Left lung (tissue), 10 donors: Measurements from ENCODE around the gene SLC6A13. TPM values are rescaled to one million over a fixed set of nuclear protein-coding genes. Genes with fewer than 3 reads are reported as not detected.

Source experiments
- ATAC-seq: fragments of 200-7000 bp; cut with Tn5 transposase; one replicate; pipeline ENCODE4 v1.9.1; 2020; ENCODE audit warnings: moderate library complexity
- DNase-seq, 4 donors: peaks; one replicate each; pipeline ENCODE4 v3.0.0-alpha.2; 2013 to 2020
- H3K27ac ChIP-seq, 2 donors: fragments of 200-600 bp; sonication (generic) in 1 of 2; one replicate each; pipeline versions ENCODE4 v1.5.0 to v1.8.0; 2020 to 2021
- H3K27me3 ChIP-seq, 2 donors: fragments of 200-600 bp; sonication (generic) in 1 of 2; one replicate each; pipeline versions ENCODE4 v1.5.0 to v1.8.0; 2020 to 2021
- H3K36me3 ChIP-seq, 2 donors: fragments of 200-600 bp; sonication (generic) in 1 of 2; one replicate each; pipeline versions ENCODE4 v1.5.0 to v1.8.0; 2020 to 2021
- H3K4me1 ChIP-seq, 2 donors: fragments of 200-600 bp; one replicate each; pipeline ENCODE4 v1.8.0; 2021
- H3K4me3 ChIP-seq, 2 donors: fragments of 200-600 bp; sonication (generic) in 1 of 2; one replicate each; pipeline versions ENCODE4 v1.5.0 to v1.8.0; 2020 to 2021; ENCODE audit warnings: mild to moderate bottlenecking in 1 of 2
- H3K9me3 ChIP-seq, 2 donors: fragments of 200-600 bp; sonication (generic) in 1 of 2; one replicate each; pipeline versions ENCODE4 v1.5.0 to v1.8.0; 2020 to 2021
- CTCF ChIP-seq, 2 donors: fragments of 200-600 bp; sonication (generic) in 1 of 2; IDR thresholded peaks; one replicate each; pipeline versions ENCODE4 v1.5.0 to v1.8.0; 2021; ENCODE audit warnings: antibody characterized with exemption in 2 of 2
- intact Hi-C, 2 donors: fragments of 100-400 bp; cut with DNase I; formaldehyde crosslinking; loops; one replicate each; pipeline versions ENCODE4 v1.11.2 to v1.14.2; 2022
- polyA plus RNA-seq, 6 donors: library from polyadenylated mRNA; unstranded; fragments of 120-200 nt; gene quantifications; one replicate each; pipeline ENCODE4 v1.2.1, GENCODE V29; 2013; ENCODE audit not compliant: insufficient read length in 6 of 6
- total RNA-seq, 2 donors: library from RNA; stranded (reverse); fragmentation: NEBNext Ultra II Directional; extraction: Animal tissue kit (Norgen Biotek cat#: 25700); gene quantifications; one replicate each; pipeline ENCODE4 v1.2.1, GENCODE V29; 2021
- donor health status: DM: no; HTN: yes; CAD: no.
- donor health status: DM: no; HTN: no; CAD: no.

SLC6A13 gene
- total and polyA plus RNA-seq, 8 donors = 0.79 to 4.1 (median 2.5) TPM

- Histone ChIP-seq H3K4me3 (no peak overlapping the region), H3K27me3 (peaks cover 0 to 57% of the 10 kb centered on the region in 2 donors), H3K9me3 (no peaks in the 10 kb centered on the region), H3K4me1 (peaks cover 0 to 5% of the 10 kb centered on the region in 2 donors), H3K27ac (no peak overlapping the region), H3K36me3 (no peaks in the 10 kb centered on the region)
- no peak for TF ChIP-seq CTCF (IDR thresholded peaks at IDR 0.05)
- intact Hi-C loops = no loop called here
- ATAC-seq (no peak), DNase-seq (peak in 1 of 4 donors; percentile 31)
These were observed 68.4 kb downstream of the SLC6A13 start for GRCh38 chr12:194276-194675.

- peaks cover 0 to 61% of the 10 kb centered on the region in 2 donors for H3K27me3 ChIP-seq
- H3K27ac ChIP-seq = no peak overlapping the region
- peaks cover 0 to 10% of the 10 kb centered on the region in 2 donors for H3K4me1 ChIP-seq
- no peak for ATAC-seq
- no peaks in the 10 kb centered on the region for H3K9me3 ChIP-seq
- DNase-seq = peak in 1 of 4 donors; percentile 28
- intact Hi-C loops = no loop called here
- no peaks in the 10 kb centered on the region for H3K36me3 ChIP-seq
- TF ChIP-seq CTCF (IDR thresholded peaks at IDR 0.05) = no peak
- no peak overlapping the region for H3K4me3 ChIP-seq
These were observed 69.4 kb downstream of the SLC6A13 start for GRCh38 chr12:193261-193660.

- no peaks in the 10 kb centered on the region for H3K36me3 ChIP-seq
- intact Hi-C loops = no loop called here
- no peak for ATAC-seq
These were observed 71.1 kb downstream of the SLC6A13 start for GRCh38 chr12:191541-191940.

GRCh38 chr12:190881-191280 is 71.8 kb downstream of the SLC6A13 start:
- H3K27ac ChIP-seq = no peak overlapping the region
- ATAC-seq (no peak), DNase-seq (peak in 1 of 4 donors; percentile 41)
- TF ChIP-seq CTCF (IDR thresholded peaks at IDR 0.05) = no peak
- peaks cover 0 to 60% of the 10 kb centered on the region in 2 donors for H3K27me3 ChIP-seq
- no peaks in the 10 kb centered on the region for H3K9me3 ChIP-seq
- H3K4me3 ChIP-seq = no peak overlapping the region
- H3K36me3 ChIP-seq = no peaks in the 10 kb centered on the region
- peaks cover 0 to 10% of the 10 kb centered on the region in 2 donors for H3K4me1 ChIP-seq
- intact Hi-C loops = no loop called here

More at GRCh38 chr12:191541-191940, 71.1 kb downstream of the SLC6A13 start:
- DNase-seq = no peak
- Histone ChIP-seq H3K4me1 (peaks cover 0 to 10% of the 10 kb centered on the region in 2 donors), H3K9me3 (no peaks in the 10 kb centered on the region), H3K27ac (no peak overlapping the region), H3K4me3 (no peak overlapping the region), H3K27me3 (peaks cover 0 to 61% of the 10 kb centered on the region in 2 donors)
- no peak for TF ChIP-seq CTCF (IDR thresholded peaks at IDR 0.05)

- intact Hi-C loops = no loop called here
- H3K27ac ChIP-seq = no peak overlapping the region
- no peak overlapping the region for H3K4me3 ChIP-seq
- H3K4me1 ChIP-seq = peaks cover 0 to 10% of the 10 kb centered on the region in 2 donors
- ATAC-seq (no peak), DNase-seq (peak in 1 of 4 donors; percentile 17)
- no peak for TF ChIP-seq CTCF (IDR thresholded peaks at IDR 0.05)
- no peaks in the 10 kb centered on the region for H3K9me3 ChIP-seq
- no peaks in the 10 kb centered on the region for H3K36me3 ChIP-seq
- peaks cover 0 to 48% of the 10 kb centered on the region in 2 donors for H3K27me3 ChIP-seq
These were observed 73.0 kb downstream of the SLC6A13 start for GRCh38 chr12:189622-189962.
